Immature natural killer cell (primary cell): ENCODE measurements around the gene CFAP65. TPM values are rescaled to one million over a fixed set of nuclear protein-coding genes. Genes with fewer than 3 reads are reported as not detected.
A peak's percentile ranks its signal among the peaks of the same experiment; 100 is the strongest.

Experiments
- DNase-seq, 3 donors: peaks; one replicate each; pipeline ENCODE4 v3.0.0; 2022; ENCODE audit warnings: mixed read lengths in 1 of 3
- H3K27ac Mint-ChIP-seq, 6 donors: one replicate each; pipeline ENCODE4 v1.8.0; 2020; ENCODE audit warnings: mixed read lengths in 6 of 6, mild to moderate bottlenecking in 5 of 6, inconsistent platforms in 4 of 6, moderate library complexity in 3 of 6
- H3K27me3 Mint-ChIP-seq, 3 donors: one replicate each; pipeline ENCODE4 v1.8.0; 2020 to 2021; ENCODE audit warnings: low read depth in 3 of 3, mild to moderate bottlenecking in 3 of 3, mixed read lengths in 3 of 3, moderate library complexity in 3 of 3, inconsistent platforms in 1 of 3
- H3K36me3 Mint-ChIP-seq, 3 donors: one replicate each; pipeline ENCODE4 v1.8.0; 2020; ENCODE audit warnings: mixed read lengths in 3 of 3, inconsistent platforms in 2 of 3, mild to moderate bottlenecking in 2 of 3
- H3K4me1 Mint-ChIP-seq, 2 donors: one replicate each; pipeline ENCODE4 v1.8.0; 2020; ENCODE audit warnings: inconsistent platforms in 2 of 2, mild to moderate bottlenecking in 2 of 2, mixed read lengths in 2 of 2, moderate library complexity in 1 of 2
- H3K4me3 Mint-ChIP-seq, 5 donors: one replicate each; pipeline ENCODE4 v1.8.0; 2020; ENCODE audit warnings: mild to moderate bottlenecking in 5 of 5, mixed read lengths in 5 of 5, inconsistent platforms in 3 of 5, moderate library complexity in 3 of 5
- H3K9me3 Mint-ChIP-seq, 6 donors: one replicate each; pipeline ENCODE4 v1.8.0; 2020; ENCODE audit warnings: mild to moderate bottlenecking in 6 of 6, mixed read lengths in 6 of 6, inconsistent platforms in 4 of 6, moderate library complexity in 3 of 6
- polyA plus RNA-seq, 3 donors: library from polyadenylated mRNA; unstranded; fragments of 300-500 nt; fragmentation: Illumina TruSeq; gene quantifications; one replicate each; pipeline ENCODE4 v1.2.3, GENCODE V29; 2021

Gene CFAP65
- polyA plus RNA-seq, 3 donors from 2014 or later, result not detected

GRCh38 chr2:218962859-218963492, 78.3 kb downstream of the CFAP65 start:
- H3K36me3 Mint-ChIP-seq, result no peaks in the 10 kb centered on the region
- H3K27me3 Mint-ChIP-seq, result peaks cover 23 to 33% (median 30%) of the 10 kb centered on the region in 3 donors
- H3K27ac Mint-ChIP-seq, result no peak overlapping the region
- peaks cover 5 to 19% of the 10 kb centered on the region in 2 donors for H3K4me1 Mint-ChIP-seq
- H3K9me3 Mint-ChIP-seq, result peaks cover 0 to 9% (median 2%) of the 10 kb centered on the region in 6 donors
- DNase-seq, result peak; percentile 20 to 37 (median 33)
- H3K4me3 Mint-ChIP-seq, result peak overlapping the region in 1 of 5 donors; percentile 3

- Mint-ChIP-seq H3K27ac (no peak overlapping the region), H3K4me1 (peaks cover 5 to 19% of the 10 kb centered on the region in 2 donors), H3K27me3 (peaks cover 23 to 33% (median 31%) of the 10 kb centered on the region in 3 donors), H3K9me3 (peaks cover 0 to 9% (median 2%) of the 10 kb centered on the region in 6 donors), H3K36me3 (peaks cover 0 to 3% (median 0%) of the 10 kb centered on the region in 3 donors), H3K4me3 (peak overlapping the region in 1 of 5 donors; percentile 17)
- no peak for DNase-seq
Measured at GRCh38 chr2:218961651-218962570, 79.4 kb downstream of the CFAP65 start.

- Mint-ChIP-seq H3K9me3 (peaks cover 0 to 9% (median 2%) of the 10 kb centered on the region in 6 donors), H3K27ac (no peak overlapping the region), H3K27me3 (peaks cover 23 to 33% (median 33%) of the 10 kb centered on the region in 3 donors), H3K4me3 (peak overlapping the region in 4 of 5 donors; percentile 6 to 64 (median 39)), H3K4me1 (peaks cover 5 to 19% of the 10 kb centered on the region in 2 donors), H3K36me3 (peaks cover 0 to 3% (median 0%) of the 10 kb centered on the region in 3 donors)
- DNase-seq, result no peak
Measured at GRCh38 chr2:218961229-218961628, 80.1 kb downstream of the CFAP65 start.

- H3K9me3 Mint-ChIP-seq, result peaks cover 0 to 9% (median 2%) of the 10 kb centered on the region in 6 donors
- H3K27ac Mint-ChIP-seq, result no peak overlapping the region
Measured at GRCh38 chr2:218960309-218961165, 80.8 kb downstream of the CFAP65 start.

GRCh38 chr2:218959761-218960308, 81.5 kb downstream of the CFAP65 start:
- Mint-ChIP-seq H3K27me3 (peaks cover 23 to 37% (median 31%) of the 10 kb centered on the region in 3 donors), H3K36me3 (peaks cover 0 to 3% (median 0%) of the 10 kb centered on the region in 3 donors), H3K27ac (no peak overlapping the region), H3K9me3 (peaks cover 0 to 9% (median 2%) of the 10 kb centered on the region in 6 donors), H3K4me1 (peaks cover 5 to 19% of the 10 kb centered on the region in 2 donors), H3K4me3 (no peak overlapping the region)
- DNase-seq, result no peak

More at GRCh38 chr2:218960309-218961165, 80.8 kb downstream of the CFAP65 start:
- Mint-ChIP-seq H3K4me3 (peak overlapping the region; percentile 7 to 57 (median 21)), H3K4me1 (peaks cover 5 to 19% of the 10 kb centered on the region in 2 donors), H3K36me3 (peaks cover 0 to 3% (median 0%) of the 10 kb centered on the region in 3 donors), H3K27me3 (peaks cover 23 to 34% (median 33%) of the 10 kb centered on the region in 3 donors)
- no peak for DNase-seq

- H3K27me3 Mint-ChIP-seq, result peaks cover 22 to 33% (median 28%) of the 10 kb centered on the region in 3 donors
- peaks cover 0 to 9% (median 2%) of the 10 kb centered on the region in 6 donors for H3K9me3 Mint-ChIP-seq
- peak; percentile 23 to 56 (median 35) for DNase-seq
- peaks cover 0 to 3% (median 0%) of the 10 kb centered on the region in 3 donors for H3K36me3 Mint-ChIP-seq
- peak within 1 kb of the TSS; percentile 30 to 82 (median 69) for H3K4me3 Mint-ChIP-seq
- no peak within 1 kb of the TSS for H3K27ac Mint-ChIP-seq
- H3K4me1 Mint-ChIP-seq, result peaks cover 5 to 19% of the 10 kb centered on the region in 2 donors
Measured at GRCh38 chr2:218959141-218959731, 82.1 kb downstream of the CFAP65 start, which contains the start of gene CDK5R2. TSS of gene CDK5R2 (plus strand) at chr2:218959666. CDS start at chr2:218959821, 155 bp downstream.

GRCh38 chr2:218958276-218958675, 83.0 kb downstream of the CFAP65 start:
- DNase-seq, result no peak
- H3K36me3 Mint-ChIP-seq, result peaks cover 0 to 3% (median 0%) of the 10 kb centered on the region in 3 donors
- H3K27me3 Mint-ChIP-seq, result peaks cover 15 to 25% (median 20%) of the 10 kb centered on the region in 3 donors
- peaks cover 5 to 17% of the 10 kb centered on the region in 2 donors for H3K4me1 Mint-ChIP-seq
- no peak overlapping the region for H3K27ac Mint-ChIP-seq
- peaks cover 0 to 9% (median 0%) of the 10 kb centered on the region in 6 donors for H3K9me3 Mint-ChIP-seq
- H3K4me3 Mint-ChIP-seq, result peak overlapping the region in 1 of 5 donors; percentile 49

- Mint-ChIP-seq H3K27me3 (peaks cover 12 to 20% (median 17%) of the 10 kb centered on the region in 3 donors), H3K4me1 (peaks cover 5 to 15% of the 10 kb centered on the region in 2 donors), H3K4me3 (peak overlapping the region in 1 of 5 donors; percentile 19), H3K27ac (no peak overlapping the region), H3K9me3 (peaks cover 0 to 9% (median 0%) of the 10 kb centered on the region in 6 donors), H3K36me3 (peaks cover 0 to 3% (median 0%) of the 10 kb centered on the region in 3 donors)
- DNase-seq, result no peak
Measured at GRCh38 chr2:218957671-218958070, 83.6 kb downstream of the CFAP65 start.

- H3K27ac Mint-ChIP-seq, result no peak overlapping the region
- peaks cover 0 to 3% (median 0%) of the 10 kb centered on the region in 3 donors for H3K36me3 Mint-ChIP-seq
- H3K4me1 Mint-ChIP-seq, result peaks cover 1 to 12% of the 10 kb centered on the region in 2 donors
- H3K27me3 Mint-ChIP-seq, result peaks cover 8 to 22% (median 9%) of the 10 kb centered on the region in 3 donors
- no peak for DNase-seq
- peaks cover 0 to 6% (median 0%) of the 10 kb centered on the region in 6 donors for H3K9me3 Mint-ChIP-seq
- no peak overlapping the region for H3K4me3 Mint-ChIP-seq
Measured at GRCh38 chr2:218956039-218956438, 85.3 kb downstream of the CFAP65 start.

GRCh38 chr2:218954541-218955300, 86.6 kb downstream of the CFAP65 start:
- Mint-ChIP-seq H3K27me3 (peaks cover 7 to 26% (median 8%) of the 10 kb centered on the region in 3 donors), H3K4me1 (peaks cover 0 to 8% of the 10 kb centered on the region in 2 donors), H3K4me3 (no peak overlapping the region), H3K36me3 (peaks cover 0 to 3% (median 0%) of the 10 kb centered on the region in 3 donors), H3K27ac (no peak overlapping the region), H3K9me3 (peaks cover 0 to 4% (median 0%) of the 10 kb centered on the region in 6 donors)
- DNase-seq, result no peak

- no peaks in the 10 kb centered on the region for H3K4me1 Mint-ChIP-seq
- DNase-seq, result no peak
- peaks cover 0 to 3% (median 0%) of the 10 kb centered on the region in 3 donors for H3K36me3 Mint-ChIP-seq
- no peak overlapping the region for H3K27ac Mint-ChIP-seq
- no peak overlapping the region for H3K4me3 Mint-ChIP-seq
- H3K27me3 Mint-ChIP-seq, result peaks cover 4 to 20% (median 7%) of the 10 kb centered on the region in 3 donors
- peaks cover 0 to under 1% (median 0%) of the 10 kb centered on the region in 6 donors for H3K9me3 Mint-ChIP-seq
Measured at GRCh38 chr2:218953366-218953954, 87.9 kb downstream of the CFAP65 start.
